ENCODE measurements around the gene FAM13A. TPM values are rescaled to one million over a fixed set of nuclear protein-coding genes. Genes with fewer than 3 reads are reported as not detected.

FAM13A gene
- total and polyA plus RNA-seq, 3 donors from 2014 or later: 30.7 to 123 (median 109) TPM

- 89 to 92% methylated on average over 8 of the region's 8 CpGs for WGBS, 2 donors
- H3K27ac ChIP-seq: no peak overlapping the region
These were observed 254.2 kb downstream of the FAM13A start for GRCh38 chr4:88802585-88803286.

GRCh38 chr4:88802138-88802537, 254.8 kb downstream of the FAM13A start:
- Histone ChIP-seq H3K9me3 (no peaks in the 10 kb centered on the region), H3K36me3 (ENCODE audit: low read depth, missing control alignments) (no peaks in the 10 kb centered on the region), H3K4me1 (no peaks in the 10 kb centered on the region), H3K27ac (no peak overlapping the region), H3K4me3 (no peak overlapping the region), H3K27me3 (no peaks in the 10 kb centered on the region)
- TF ChIP-seq CTCF (IDR thresholded peaks at IDR 0.05) (no peak), POLR2A (IDR thresholded peaks at IDR 0.05) (no peak)
- DNase-seq: no peak
- intact Hi-C loops (cut with DNase I; ENCODE audit: low total_unique reads): no loop called here
- 51 to 67% methylated on average over 1 of the region's 1 CpG for WGBS, 2 donors

More at GRCh38 chr4:88802585-88803286, 254.2 kb downstream of the FAM13A start:
- no peak for DNase-seq
- Histone ChIP-seq H3K27me3 (no peaks in the 10 kb centered on the region), H3K36me3 (ENCODE audit: low read depth, missing control alignments) (no peaks in the 10 kb centered on the region), H3K9me3 (no peaks in the 10 kb centered on the region), H3K4me1 (no peaks in the 10 kb centered on the region), H3K4me3 (no peak overlapping the region)
- TF ChIP-seq POLR2A (IDR thresholded peaks at IDR 0.05) (no peak), CTCF (IDR thresholded peaks at IDR 0.05) (no peak)
- intact Hi-C loops (cut with DNase I; ENCODE audit: low total_unique reads): no loop called here

- Histone ChIP-seq H3K4me1 (no peaks in the 10 kb centered on the region), H3K4me3 (no peak overlapping the region), H3K27me3 (no peaks in the 10 kb centered on the region), H3K27ac (no peak overlapping the region), H3K36me3 (ENCODE audit: low read depth, missing control alignments) (no peaks in the 10 kb centered on the region), H3K9me3 (no peaks in the 10 kb centered on the region)
- DNase-seq: no peak
- intact Hi-C loops (cut with DNase I; ENCODE audit: low total_unique reads): no loop called here
- TF ChIP-seq CTCF (IDR thresholded peaks at IDR 0.05): no peak
- no peak for TF ChIP-seq POLR2A (IDR thresholded peaks at IDR 0.05)
- WGBS, 2 donors: 93 to 98% methylated on average over 1 of the region's 1 CpG
These were observed 257.1 kb downstream of the FAM13A start for GRCh38 chr4:88799900-88800299.

DNA sequence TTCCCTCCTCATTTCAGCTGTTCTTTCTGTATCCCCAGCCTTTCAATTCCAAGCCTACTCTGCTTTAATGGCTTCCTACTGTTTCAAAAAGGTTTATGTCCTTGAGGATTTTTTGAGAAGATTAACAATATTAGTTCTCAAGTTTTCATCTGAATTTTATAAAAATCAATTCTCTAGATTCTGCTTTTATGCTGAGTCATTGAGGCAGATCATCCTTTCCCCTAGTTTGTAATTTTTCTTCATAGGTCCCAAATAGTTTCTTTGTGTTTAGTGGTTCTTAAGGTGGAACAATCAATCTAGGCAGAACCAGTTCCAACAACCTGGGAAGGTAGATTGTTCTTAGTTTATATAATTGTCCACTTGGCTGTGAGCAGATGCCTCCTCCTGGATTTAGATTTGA, 259.3 kb downstream of the FAM13A start:
- Histone ChIP-seq H3K9me3 (no peaks in the 10 kb centered on the region), H3K27ac (no peak overlapping the region), H3K27me3 (no peaks in the 10 kb centered on the region), H3K4me1 (no peaks in the 10 kb centered on the region), H3K36me3 (ENCODE audit: low read depth, missing control alignments) (no peaks in the 10 kb centered on the region), H3K4me3 (no peak overlapping the region)
- DNase-seq: no peak
- intact Hi-C loops (cut with DNase I; ENCODE audit: low total_unique reads): no loop called here
- TF ChIP-seq CTCF (IDR thresholded peaks at IDR 0.05) (no peak), POLR2A (IDR thresholded peaks at IDR 0.05) (no peak)

DNA sequence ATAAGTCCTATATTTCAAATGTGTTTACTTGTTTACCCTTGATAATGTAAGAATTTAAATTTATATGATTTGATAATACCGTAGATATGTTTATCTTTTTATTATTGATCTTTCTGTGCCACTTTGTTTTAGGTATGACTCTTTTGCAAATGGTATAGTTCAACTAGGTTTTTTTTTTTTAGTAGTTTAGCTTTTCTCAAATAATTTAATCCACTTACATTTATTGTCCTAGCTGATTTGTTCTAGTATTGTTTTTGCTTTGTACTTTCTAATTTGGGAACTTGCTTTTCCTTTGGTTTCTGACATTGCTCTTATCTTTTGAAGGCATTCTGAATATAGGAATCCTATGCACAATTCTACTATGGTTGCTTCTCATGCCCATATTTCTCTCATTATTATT, 260.4 kb downstream of the FAM13A start:
- H3K36me3 ChIP-seq (ENCODE audit: low read depth, missing control alignments): no peaks in the 10 kb centered on the region
- 96 to 100% methylated on average over 1 of the region's 1 CpG for WGBS, 2 donors
- TF ChIP-seq POLR2A (IDR thresholded peaks at IDR 0.05) (no peak), CTCF (IDR thresholded peaks at IDR 0.05) (no peak)
- H3K4me3 ChIP-seq: no peak overlapping the region
- H3K4me1 ChIP-seq: no peaks in the 10 kb centered on the region
- H3K27ac ChIP-seq: no peak overlapping the region
- H3K27me3 ChIP-seq: no peaks in the 10 kb centered on the region
- no peak for DNase-seq
- no peaks in the 10 kb centered on the region for H3K9me3 ChIP-seq
- intact Hi-C loops (cut with DNase I; ENCODE audit: low total_unique reads): no loop called here
